K562 (cell line): ENCODE results near the gene KCTD18. TPM values are rescaled to one million over a fixed set of nuclear protein-coding genes. Genes with fewer than 3 reads are reported as not detected.

Experiments used
- ATAC-seq: fragments of 200-7000 bp; cut with Tn5 transposase; 3 replicates; pipeline ENCODE4 v1.9.1; 2020; ENCODE audit warnings: moderate library complexity
- BruUV-seq: library from RNA; stranded (reverse); fragments of 400-500 nt; replicated peaks from 2 replicates; lab custom pipeline; 2021; lab: Mats Ljungman, UMichigan
- CTCF ChIA-PET: fragments of 300-600 bp; formaldehyde crosslinking; extraction: SDS; loops from one replicate; lab custom pipeline; 2021; ENCODE audit warnings: low intra/inter-chr PET ratio; lab: Yijun Ruan, JAX
- POLR2A ChIA-PET: fragments of 300-600, 350-650 bp; sonication (Branson Sonifier 250); formaldehyde crosslinking; extraction: SDS; loops from one replicate; lab custom pipeline; 2021; ENCODE audit warnings: antibody characterized with exemption, inconsistent platforms; lab: Yijun Ruan, JAX
- DNase-seq, 4 experiments: peaks; one replicate each; pipeline versions ENCODE4 v3.0.0 to v3.0.0-alpha.2; 2011 to 2018; ENCODE audit warnings: low spot score in 3 of 4, mixed read lengths in 3 of 4; ENCODE audit errors: extremely low read depth in 1 of 4
- FAIRE-seq: peaks from 2 replicates; lab custom pipeline; 2011; peaks lifted over from hg19 to GRCh38; lab: Jason Lieb, UNC
- H2AFZ ChIP-seq: 2 replicates; pipeline ENCODE4 v1.6.0; 2011; ENCODE audit warnings: low read depth, low read length, control low read depth, inconsistent platforms
- H3K27ac ChIP-seq: fragments of 200-600 bp; 3 replicates; pipeline ENCODE4 v1.8.0; 2011; ENCODE audit warnings: low read depth, mild to moderate bottlenecking, control low read depth, inconsistent platforms, low read length, moderate library complexity, mixed read lengths; ENCODE audit errors: extremely low read depth
- H3K27me3 ChIP-seq, 2 experiments: fragments of 300-600 bp in 1 of 2; 2 replicates in 1 of 2; 3 replicates in 1 of 2; pipeline versions ENCODE4 v1.6.0 to v1.8.0; 2011; ENCODE audit warnings: inconsistent platforms in 2 of 2, low read length in 2 of 2, mild to moderate bottlenecking in 1 of 2, mixed read lengths in 1 of 2, moderate library complexity in 1 of 2; ENCODE audit not compliant: control insufficient read depth in 2 of 2, insufficient read depth in 2 of 2
- H3K36me3 ChIP-seq: fragments of 300-600 bp; 3 replicates; pipeline ENCODE4 v1.8.0; 2011; ENCODE audit warnings: mild to moderate bottlenecking, low read length, inconsistent platforms; ENCODE audit not compliant: control insufficient read depth, insufficient read depth
- H3K4me1 ChIP-seq, 2 experiments: fragments of 200-600 bp in 1 of 2; replicated peaks in 1 of 2; 2 replicates in 1 of 2; 3 replicates in 1 of 2; pipeline versions ENCODE4 v1.5.1 to v1.8.0; 2011; ENCODE audit warnings: inconsistent platforms in 2 of 2, low read length in 2 of 2, mild to moderate bottlenecking in 1 of 2, mixed read lengths in 1 of 2, moderate library complexity in 1 of 2; ENCODE audit not compliant: control insufficient read depth in 2 of 2, insufficient read depth in 2 of 2
- H3K4me2 ChIP-seq: 2 replicates; pipeline ENCODE4 v1.6.1; 2011; ENCODE audit warnings: low read length, control low read depth, inconsistent platforms, mixed read lengths; ENCODE audit not compliant: insufficient read depth
- H3K4me3 ChIP-seq: fragments of 200-600 bp; sonication (generic), shearing (Covaris generic); 2 replicates; pipeline ENCODE4 v1.5.1; 2016; ENCODE audit warnings: control low read depth, inconsistent platforms
- H3K79me2 ChIP-seq: fragments of 200-600 bp; 3 replicates; pipeline ENCODE4 v1.8.0; 2011; ENCODE audit warnings: low read length, inconsistent platforms; ENCODE audit not compliant: control insufficient read depth, insufficient read depth
- H3K9ac ChIP-seq, 2 experiments: 2 replicates each; pipeline versions ENCODE4 v1.6.0 to v1.6.1; 2011; ENCODE audit warnings: low read depth in 2 of 2, low read length in 2 of 2, control low read depth in 1 of 2, inconsistent platforms in 1 of 2, mild to moderate bottlenecking in 1 of 2, mixed read lengths in 1 of 2; ENCODE audit not compliant: insufficient read depth in 1 of 2
- H3K9me1 ChIP-seq: one replicate; pipeline ENCODE4 v1.6.0; 2011; ENCODE audit warnings: inconsistent platforms, mild to moderate bottlenecking, low read length, moderate library complexity; ENCODE audit not compliant: control insufficient read depth, insufficient read depth
- H3K9me3 ChIP-seq: replicated peaks from 2 replicates; pipeline ENCODE4 v1.5.1; 2011; ENCODE audit warnings: low read depth, low read length, inconsistent platforms; ENCODE audit not compliant: control insufficient read depth, insufficient read depth
- H4K20me1 ChIP-seq: replicated peaks from 2 replicates; pipeline ENCODE4 v1.6.1; 2011; ENCODE audit warnings: low read length, inconsistent platforms, mixed read lengths; ENCODE audit not compliant: control insufficient read depth, insufficient read depth
- HMG20A ChIP-seq: fragments of 450-650 bp; formaldehyde crosslinking; conservative IDR thresholded peaks from 2 replicates; pipeline ENCODE4 v1.4.0; 2020; ENCODE audit warnings: mild to moderate bottlenecking, mixed read lengths
- TAF1 ChIP-seq: IDR thresholded peaks from 2 replicates; pipeline ENCODE4 v1.6.1; 2011; ENCODE audit warnings: mild to moderate bottlenecking, low read length, moderate library complexity; ENCODE audit not compliant: insufficient read depth, control insufficient read depth, severe bottlenecking; ENCODE audit errors: extremely low read depth
- TCF3 ChIP-seq: sonication (generic); formaldehyde crosslinking; IDR thresholded peaks from 2 replicates; pipeline ENCODE4 v1.4.0; 2020; ENCODE audit warnings: mild to moderate bottlenecking, missing genetic modification reagents
- WGBS: fragments of 100-300 bp; shearing (Covaris generic); methylation state at CpG from one replicate; pipeline ENCODE4 v1.1.6; 2016; ENCODE audit warnings: low coverage, mixed read lengths; ENCODE audit not compliant: insufficient coverage; ENCODE audit errors: missing lambda C conversion rate; 5-methylcytosine and 5-hydroxymethylcytosine counted together
- in situ Hi-C: fragments of 300-500 bp; cut with MboI; formaldehyde crosslinking; loops from 4 replicates; pipeline ENCODE4 v1.15.0; 2018; ENCODE audit warnings: inconsistent platforms, mixed read lengths
- intact Hi-C: fragments of 100-400 bp; cut with micrococcal nuclease; formaldehyde crosslinking; loops from 2 replicates; pipeline ENCODE4 v1.14.2; 2022
- polyA plus RNA-seq, 8 experiments: library from polyadenylated mRNA; depleted of rRNA in 4 of 8; stranded (reverse) in 5 of 8; unstranded in 3 of 8; fragments of >200 nt; fragmentation: Nextera tagmentation in 2 of 8; fragmentation: Illumina TruSeq in 1 of 8; extraction: Ambion mirVana in 2 of 8; extraction: Trizol in 1 of 8; gene quantifications; 2 replicates each; pipeline versions ENCODE4 v1.2.1 to v1.2.3, GENCODE V29; 2011 to 2014; ENCODE audit warnings: inconsistent platforms in 1 of 8, missing spikeins in 1 of 8
- total RNA-seq, 7 experiments: library from RNA; depleted of rRNA in 6 of 7; stranded (reverse); fragments of >200 nt in 6 of 7; fragmentation: Illumina TruSeq in 2 of 7; extraction: Trizol in 2 of 7; gene quantifications; 2 replicates each; pipeline versions ENCODE4 v1.2.1 to v1.2.3, GENCODE V29; 2011 to 2021; ENCODE audit warnings: low replicate concordance in 1 of 7

The KCTD18 gene
- total and polyA plus RNA-seq, 9 of the 15 experiments (the other 6 are each of a cell fraction or from before 2014, with no cell fraction given): 0.39 to 5.4 (median 3.8) TPM

DNA sequence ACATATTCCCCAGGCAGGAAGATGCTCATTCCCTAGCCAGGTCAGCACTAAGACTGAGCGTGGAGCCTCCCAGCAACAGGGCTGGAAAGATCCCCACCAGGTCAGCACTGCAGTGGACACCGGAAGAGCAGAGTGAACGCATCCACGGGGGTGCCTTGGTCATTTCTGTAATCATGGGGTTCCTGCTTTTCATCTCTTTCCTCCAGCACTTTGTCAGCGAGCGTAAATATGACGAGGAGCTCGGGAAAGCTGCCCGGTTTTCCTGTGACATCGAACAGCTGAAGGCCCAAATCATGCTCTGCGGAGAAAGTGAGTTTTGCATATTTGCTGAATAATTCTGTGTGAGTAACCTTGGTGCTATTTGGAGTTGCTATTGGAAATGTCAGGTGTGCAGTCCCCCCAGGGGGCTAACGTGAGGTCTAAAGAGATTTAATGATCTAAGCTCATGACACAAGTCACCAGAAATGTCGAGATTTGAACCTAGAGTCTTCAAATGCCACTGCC lies 40.1 kb downstream of the KCTD18 start:
- Histone ChIP-seq H3K27me3 (no peaks in the 10 kb centered on the region), H4K20me1 (no peaks in the 10 kb centered on the region), H3K79me2 (no peaks in the 10 kb centered on the region), H2AFZ (no peak overlapping the region), H3K4me3 (no peak overlapping the region), H3K9ac (no peak overlapping the region), H3K27ac (no peak overlapping the region), H3K4me1 (no peaks in the 10 kb centered on the region), H3K4me2 (no peak overlapping the region), H3K9me1 (no peaks in the 10 kb centered on the region), H3K36me3 (no peaks in the 10 kb centered on the region; the same call in 2 of the 3 replicates), H3K9me3 (no peaks in the 10 kb centered on the region)
- intact Hi-C loops: loop anchor here (2.0 to 5.0 kb wide), 2 partner anchors 162 to 489 kb away; partner anchors contain the start of gene SPATS2L
- in situ Hi-C loops: loop anchor here (5.0 kb wide), 1 partner anchor 497 kb away; no protein-coding TSS in a partner anchor
- no peak for TF ChIP-seq TAF1
- ATAC-seq (no peak), DNase-seq (no peak), FAIRE-seq (no peak)
- CTCF ChIA-PET: interaction anchor here (1.3 kb wide), 1 partner anchor 490 kb away, joined by 3 read pairs; no protein-coding TSS in a partner anchor
- POLR2A ChIA-PET: interaction anchor here (1.0 kb wide), 1 partner anchor 495 kb away, joined by 3 read pairs; no protein-coding TSS in a partner anchor
- WGBS: 76% methylated on average over 13 of the region's 13 CpGs
- BruUV-seq: no TSS peak

GRCh38 chr2:200467806-200468681 lies 41.8 kb downstream of the KCTD18 start:
- Histone ChIP-seq H3K27me3 (no peaks in the 10 kb centered on the region), H3K9ac (no peak overlapping the region), H3K4me1 (no peaks in the 10 kb centered on the region), H3K4me2 (no peak overlapping the region), H3K4me3 (no peak overlapping the region), H2AFZ (no peak overlapping the region), H3K27ac (no peak overlapping the region), H4K20me1 (no peaks in the 10 kb centered on the region), H3K36me3 (no peaks in the 10 kb centered on the region; the same call in 2 of the 3 replicates), H3K9me3 (no peaks in the 10 kb centered on the region), H3K79me2 (no peaks in the 10 kb centered on the region), H3K9me1 (no peaks in the 10 kb centered on the region)
- no peak for DNase-seq
- no TSS peak for BruUV-seq
- intact Hi-C loops (no loop called here), in situ Hi-C loops (no loop called here)
- ChIA-PET POLR2A (interaction anchor here (0.7 to 0.8 kb wide), 2 partner anchors 12 to 128 kb away, joined by 3 read pairs; no protein-coding TSS in a partner anchor), CTCF (no interaction called here)
- 70% methylated on average over 5 of the region's 8 CpGs for WGBS
- FAIRE-seq: no peak
- no peak for ATAC-seq
- TF ChIP-seq TCF3 (CRISPR knock-in tag) (no peak), HMG20A (CRISPR knock-in tag) (no peak)
